COLO668 (cell line): Measurements from ENCODE around the gene DNM2.

ENCODE experiments used
- DNase-seq: peaks from one replicate; lab custom pipeline; 2025; ENCODE audit not compliant: unreplicated experiment; lab: John Stamatoyannopoulos, UW

DNM2 gene

DNA sequence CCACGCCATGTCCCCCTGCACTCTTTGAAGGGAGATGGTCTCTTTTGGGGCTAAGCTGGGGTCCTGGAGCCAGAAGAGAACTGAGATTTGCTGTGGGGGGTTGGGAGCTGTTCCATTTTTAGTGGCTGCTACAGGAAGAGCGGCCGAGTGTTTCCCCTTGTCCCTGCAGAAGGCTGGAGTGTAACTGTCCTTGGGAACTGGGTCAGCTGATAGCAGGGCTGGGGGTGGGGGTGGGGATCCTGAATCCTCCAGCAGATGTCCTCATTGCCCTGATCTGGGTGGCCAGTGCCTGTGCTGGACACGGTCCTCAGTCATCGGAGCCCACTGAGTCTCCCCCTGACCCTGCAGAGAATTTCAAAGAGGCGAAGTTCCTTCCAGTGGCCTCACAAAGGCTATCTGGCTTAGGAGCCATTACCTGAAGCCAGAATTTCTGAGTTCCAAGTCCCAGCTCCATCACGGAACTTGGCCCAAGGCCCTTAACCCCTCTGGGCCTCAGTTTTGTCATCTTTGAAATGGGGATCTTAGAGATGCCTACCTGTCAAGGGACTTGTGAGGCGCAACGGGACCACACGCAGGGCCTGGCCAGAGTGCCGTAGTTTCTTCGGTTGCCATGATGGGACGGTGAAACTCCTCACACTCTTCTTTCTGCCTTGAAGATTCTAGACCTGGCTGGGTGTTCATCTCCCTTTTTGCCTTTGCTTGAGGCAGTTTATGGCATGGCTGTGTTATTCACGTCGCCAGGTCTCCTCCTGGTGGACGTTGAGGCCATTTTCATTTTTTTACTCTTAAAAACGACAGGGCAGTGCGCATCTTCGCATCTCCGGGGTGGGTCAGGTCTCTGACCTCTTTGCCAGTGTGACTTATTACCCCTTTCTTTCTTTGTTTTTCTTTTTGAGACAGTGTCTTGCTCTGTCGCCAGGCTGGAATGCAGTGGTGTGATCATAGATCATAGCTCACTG, 51.9 kb downstream of the DNM2 start:
- no peak for DNase-seq

DNA sequence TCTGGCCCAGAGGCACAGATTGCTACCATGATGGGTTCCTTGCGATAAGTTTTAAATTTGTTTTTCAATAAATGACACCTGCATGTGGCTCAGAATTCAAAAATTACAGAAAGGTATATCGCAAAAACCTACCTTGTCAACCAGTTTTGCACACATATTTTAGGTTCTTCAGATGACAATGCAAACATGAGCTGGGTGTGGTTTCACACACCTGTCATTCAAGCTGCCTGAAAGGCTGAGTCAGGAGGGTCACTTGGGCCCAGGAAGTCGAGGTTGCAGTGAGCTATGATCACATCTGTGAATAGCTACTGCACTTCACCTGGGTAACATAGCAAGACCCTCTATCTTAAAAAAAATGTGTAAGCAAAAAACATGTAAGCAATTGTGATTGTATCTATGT, 56.1 kb downstream of the DNM2 start:
- peak; percentile 12 for DNase-seq

DNA sequence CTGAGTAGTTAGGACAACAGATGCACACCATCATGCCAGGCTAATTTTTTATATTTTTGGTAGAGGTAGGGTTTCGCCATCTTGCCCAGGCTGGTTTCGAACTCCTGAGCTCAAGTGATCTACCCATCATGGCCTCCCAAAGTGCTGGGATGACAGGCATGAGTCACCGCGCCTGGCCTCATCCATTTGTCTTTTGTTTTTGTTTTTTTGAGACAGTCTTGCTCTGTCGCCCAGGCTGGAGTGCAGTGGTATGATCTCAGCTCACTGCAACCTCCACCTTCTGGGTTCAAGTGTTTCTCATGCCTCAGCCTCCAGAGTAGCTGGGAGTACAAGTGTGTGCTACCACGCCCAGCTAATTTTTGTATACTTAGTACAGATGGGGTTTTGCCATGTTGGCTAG, 57.0 kb downstream of the DNM2 start:
- DNase-seq = no peak

DNA sequence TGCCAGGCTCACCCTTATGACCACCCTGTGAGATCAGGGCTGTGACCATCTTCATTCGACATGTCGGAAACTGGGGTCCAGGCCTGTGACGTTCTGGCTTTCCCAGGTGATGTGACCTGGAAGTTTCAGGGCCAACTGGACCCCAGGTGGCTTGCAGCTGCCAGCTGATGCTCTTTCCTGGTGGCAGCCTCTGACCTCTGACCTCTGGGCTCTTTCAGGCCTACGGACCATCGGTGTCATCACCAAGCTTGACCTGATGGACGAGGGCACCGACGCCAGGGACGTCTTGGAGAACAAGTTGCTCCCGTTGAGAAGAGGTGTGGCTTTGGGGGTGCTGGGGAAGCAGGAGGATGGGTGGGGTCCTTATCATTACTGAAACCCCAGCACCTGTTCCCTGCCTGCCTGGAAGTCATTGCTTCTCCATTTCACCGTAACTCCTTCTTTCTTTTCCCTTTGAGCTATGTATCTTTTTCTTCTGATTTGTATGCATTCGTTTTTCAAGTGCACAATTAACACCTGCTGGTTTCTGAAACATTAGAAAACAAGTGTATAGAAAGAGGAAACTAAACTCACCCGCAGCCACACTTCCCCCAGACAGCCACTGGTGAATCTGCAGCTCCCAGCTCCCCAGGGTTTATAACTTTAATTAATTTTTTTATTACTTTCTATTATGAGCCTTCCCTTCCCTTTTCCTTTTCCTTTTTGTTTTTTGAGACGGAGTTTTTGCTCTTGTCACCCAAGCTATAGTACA, 59.2 kb downstream of the DNM2 start:
- no peak for DNase-seq

DNA sequence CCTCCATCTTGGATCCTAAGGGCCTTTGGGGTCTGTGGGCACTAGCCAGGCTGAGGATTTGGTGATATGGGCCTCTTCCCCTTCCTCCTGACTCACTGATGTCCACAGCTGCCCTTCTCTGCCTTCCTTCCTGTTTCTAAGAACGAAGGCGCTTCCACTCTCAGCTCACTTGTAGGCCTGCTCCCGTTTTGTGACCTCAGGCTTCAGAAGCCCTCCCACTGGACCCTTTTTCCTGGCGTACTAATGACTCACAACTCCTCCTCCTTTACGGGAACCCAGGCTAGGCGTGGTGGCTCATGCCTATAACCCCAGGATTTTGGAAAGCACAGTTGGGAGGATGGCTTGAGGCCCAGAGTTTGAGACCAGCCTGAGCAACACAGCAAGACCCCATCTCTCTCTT, 62.5 kb downstream of the DNM2 start:
- DNase-seq = no peak

DNA sequence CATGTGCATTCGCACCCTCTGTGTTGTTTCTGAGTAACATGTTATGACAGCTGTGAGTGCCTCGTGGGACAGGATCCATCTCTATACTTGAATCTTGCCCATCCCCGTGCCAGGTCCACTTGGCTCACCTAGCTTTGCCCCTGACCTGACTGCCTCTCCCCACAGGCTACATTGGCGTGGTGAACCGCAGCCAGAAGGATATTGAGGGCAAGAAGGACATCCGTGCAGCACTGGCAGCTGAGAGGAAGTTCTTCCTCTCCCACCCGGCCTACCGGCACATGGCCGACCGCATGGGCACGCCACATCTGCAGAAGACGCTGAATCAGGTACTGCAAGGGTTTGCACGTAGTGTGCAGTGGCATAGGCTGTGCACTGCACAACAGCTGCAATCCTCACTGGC, 64.9 kb downstream of the DNM2 start:
- DNase-seq = no peak

DNA sequence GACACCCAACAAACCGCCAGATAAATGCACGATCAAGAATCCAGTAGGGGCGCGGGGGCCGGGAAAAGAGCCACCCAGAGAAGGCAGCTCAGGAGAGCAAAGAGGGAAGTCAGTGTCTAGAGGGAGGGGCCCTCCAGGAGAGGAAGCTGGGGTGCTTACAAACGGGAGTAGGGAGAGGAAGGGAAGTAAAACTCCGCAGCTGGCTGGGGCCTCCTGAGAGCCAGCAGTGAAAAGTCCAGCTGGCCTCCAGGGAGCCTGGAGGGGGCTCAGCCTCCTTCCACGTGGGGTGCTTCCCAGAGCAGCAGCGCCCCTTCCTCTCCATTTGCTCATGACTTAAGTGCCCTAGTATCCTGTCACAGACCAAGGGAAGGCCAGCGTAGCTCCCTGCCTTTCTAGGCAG, 66.4 kb downstream of the DNM2 start:
- no peak for DNase-seq

DNA sequence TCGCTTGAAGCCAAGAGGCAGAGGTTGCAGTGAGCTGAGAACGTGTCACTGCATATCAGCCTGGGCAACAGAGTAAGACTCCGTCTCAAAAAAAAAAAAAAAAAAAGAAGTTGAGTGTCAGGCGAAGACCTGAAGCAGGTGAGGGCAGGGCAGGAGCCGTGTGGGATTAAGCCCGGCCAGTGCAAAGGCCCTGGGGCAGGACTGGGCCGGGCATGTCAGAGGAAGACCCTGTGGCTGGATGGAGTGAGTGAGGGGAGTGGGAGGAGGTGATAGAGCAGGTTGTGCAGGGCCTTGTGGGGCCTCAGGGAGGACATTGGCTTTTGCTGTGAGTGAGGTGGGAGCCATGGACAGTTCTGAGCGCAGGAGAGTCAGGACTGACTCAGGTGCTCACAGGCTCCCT, 70.3 kb downstream of the DNM2 start:
- DNase-seq = no peak

DNA sequence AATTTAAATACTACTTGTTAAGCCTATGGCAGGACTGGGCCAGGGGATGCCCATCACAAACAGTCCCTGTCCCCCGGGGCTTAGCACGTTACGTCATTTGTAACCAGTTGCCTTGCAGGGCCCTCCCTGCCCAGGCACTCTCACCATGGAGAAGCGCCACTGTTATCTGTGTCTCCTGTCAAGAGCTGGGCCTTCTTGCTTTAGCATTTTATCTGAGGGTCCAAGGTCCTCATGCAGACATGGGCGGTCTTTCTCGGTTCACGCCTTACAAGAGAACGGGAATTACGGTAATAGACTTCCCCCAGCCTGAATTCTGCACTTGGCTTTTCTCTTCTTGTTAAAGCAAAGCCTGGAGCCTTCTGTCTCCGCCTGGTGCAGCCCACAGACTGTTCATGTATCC, 72.0 kb downstream of the DNM2 start:
- DNase-seq = no peak

DNA sequence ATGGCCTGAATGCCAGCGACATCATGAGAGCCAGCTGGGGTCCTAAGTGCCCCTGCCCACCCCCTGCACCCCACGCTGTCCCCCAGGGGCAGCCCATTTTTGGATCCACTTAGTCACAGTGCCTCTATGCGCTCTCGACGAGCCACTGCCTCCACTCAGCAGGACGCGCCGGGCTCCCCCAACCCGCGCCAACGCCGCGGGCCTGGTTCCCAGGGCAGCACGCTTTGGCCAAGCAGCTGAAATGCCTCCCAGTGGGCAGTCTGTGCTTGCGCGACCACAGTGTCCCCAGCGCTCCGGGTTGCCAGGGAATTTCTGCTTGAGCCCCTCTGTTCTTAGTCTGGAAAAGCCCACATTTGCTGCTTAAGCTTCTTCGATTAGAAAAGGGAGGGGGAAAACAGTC, 78.8 kb downstream of the DNM2 start:
- no peak for DNase-seq

DNA sequence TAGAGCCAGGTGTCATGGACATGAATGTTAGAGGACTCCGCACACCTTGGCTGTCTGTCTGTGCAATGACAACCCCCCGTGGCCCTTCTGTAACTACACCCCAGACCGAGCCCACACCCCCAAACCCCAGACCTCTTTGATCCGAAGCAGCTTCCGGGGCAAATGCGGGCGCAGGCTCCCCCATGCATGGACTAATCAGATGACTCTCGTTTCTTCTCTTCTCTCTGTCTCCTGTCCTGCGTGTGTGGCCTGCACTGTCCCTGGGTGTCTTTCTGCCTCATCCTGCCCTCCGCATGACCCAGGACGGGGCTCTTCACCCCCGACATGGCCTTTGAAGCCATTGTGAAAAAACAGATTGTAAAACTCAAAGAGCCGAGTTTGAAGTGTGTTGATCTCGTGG, 79.2 kb downstream of the DNM2 start:
- no peak for DNase-seq

DNA sequence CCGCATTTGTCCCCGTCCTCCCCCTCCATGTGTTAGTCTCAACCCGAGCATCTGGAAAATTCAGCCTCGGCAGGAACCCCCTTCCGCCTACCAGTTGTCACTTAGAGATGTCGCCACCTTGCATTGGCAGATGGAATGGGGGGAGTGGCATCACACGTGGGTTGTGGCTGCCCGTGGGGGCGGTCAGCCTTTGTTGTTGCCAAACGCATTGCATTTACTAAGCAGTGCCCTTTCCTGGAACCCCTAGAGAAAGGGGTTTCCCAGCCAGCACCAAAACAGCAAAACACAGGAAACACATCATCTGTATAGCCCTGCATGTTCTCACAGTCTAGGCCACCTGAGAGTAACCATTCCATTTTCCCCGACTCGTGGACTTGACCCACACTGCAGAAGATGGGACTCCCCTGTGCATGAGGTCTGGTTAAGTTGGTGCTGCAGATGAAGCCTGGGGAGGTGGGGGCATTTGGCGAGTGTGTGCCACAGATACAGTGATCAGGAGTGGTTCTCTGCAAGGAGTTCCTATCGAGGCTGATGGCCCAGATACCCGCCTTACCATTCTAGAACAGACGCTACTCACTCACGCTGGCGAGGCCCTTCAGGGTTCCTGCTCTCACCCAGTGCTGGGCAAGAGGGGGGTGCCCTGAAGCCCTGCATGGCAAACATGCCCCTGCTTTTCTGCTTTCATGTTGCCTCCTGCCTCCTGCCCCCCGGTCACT, 79.8 kb downstream of the DNM2 start:
- DNase-seq = no peak

DNA sequence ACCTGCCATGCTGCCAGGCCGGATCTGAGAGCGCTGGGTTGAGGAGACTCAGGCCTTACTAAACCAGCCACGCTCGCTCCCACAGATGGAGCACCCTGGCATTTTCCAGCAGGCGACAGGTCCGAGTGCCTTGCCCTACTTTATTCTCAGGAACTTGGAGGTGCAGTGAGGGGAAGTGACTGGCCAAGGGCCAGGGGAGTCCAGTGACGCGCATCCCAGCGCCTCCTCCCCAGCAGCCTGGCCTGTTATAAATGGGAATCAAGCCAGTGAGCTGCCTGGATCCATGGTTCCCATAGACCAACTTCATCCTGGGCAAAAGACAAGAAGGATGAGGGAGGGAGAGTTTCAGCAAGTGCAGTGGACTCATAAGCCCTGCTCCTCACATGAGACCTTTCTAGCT, 82.6 kb downstream of the DNM2 start:
- DNase-seq = no peak

DNA sequence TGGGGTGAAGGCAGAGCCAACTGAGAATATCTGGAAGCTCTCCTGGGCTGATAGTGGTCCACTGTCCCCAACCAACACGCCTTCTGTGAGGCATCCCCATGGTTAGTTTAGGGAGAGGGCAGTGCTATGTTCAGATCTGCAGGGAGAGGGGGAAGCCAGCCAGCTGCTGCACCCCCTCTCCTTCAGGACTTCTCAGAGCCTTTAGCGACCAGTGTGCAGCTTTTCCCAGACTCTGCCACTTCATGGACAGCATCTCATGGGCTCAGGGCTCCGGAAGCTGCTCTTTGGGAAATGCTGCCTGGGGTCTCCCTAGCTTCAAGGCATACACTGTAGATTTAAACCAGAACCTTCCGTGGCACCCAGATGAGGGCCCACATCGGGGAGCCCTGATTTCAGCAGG, 84.6 kb downstream of the DNM2 start:
- no peak for DNase-seq

DNA sequence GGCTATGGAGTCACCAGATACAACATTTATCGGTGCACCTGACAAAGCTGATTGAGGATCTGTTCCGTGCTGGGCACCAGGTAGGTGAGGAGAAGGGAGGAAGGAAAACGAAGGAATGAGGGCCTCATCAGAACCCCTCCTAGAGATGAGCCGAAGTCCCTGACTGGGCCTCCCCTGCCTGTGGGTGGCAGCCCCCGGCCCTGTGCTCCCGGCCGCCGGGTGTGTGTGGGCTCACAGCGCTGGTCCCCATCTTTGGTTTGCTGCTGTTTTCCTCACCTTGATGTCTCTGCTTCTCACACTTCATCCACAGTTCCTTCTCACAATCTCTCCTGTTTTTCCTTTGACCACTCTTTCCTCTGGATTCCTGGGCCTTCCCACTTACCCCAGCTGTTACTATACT, 85.4 kb downstream of the DNM2 start:
- no peak for DNase-seq

DNA sequence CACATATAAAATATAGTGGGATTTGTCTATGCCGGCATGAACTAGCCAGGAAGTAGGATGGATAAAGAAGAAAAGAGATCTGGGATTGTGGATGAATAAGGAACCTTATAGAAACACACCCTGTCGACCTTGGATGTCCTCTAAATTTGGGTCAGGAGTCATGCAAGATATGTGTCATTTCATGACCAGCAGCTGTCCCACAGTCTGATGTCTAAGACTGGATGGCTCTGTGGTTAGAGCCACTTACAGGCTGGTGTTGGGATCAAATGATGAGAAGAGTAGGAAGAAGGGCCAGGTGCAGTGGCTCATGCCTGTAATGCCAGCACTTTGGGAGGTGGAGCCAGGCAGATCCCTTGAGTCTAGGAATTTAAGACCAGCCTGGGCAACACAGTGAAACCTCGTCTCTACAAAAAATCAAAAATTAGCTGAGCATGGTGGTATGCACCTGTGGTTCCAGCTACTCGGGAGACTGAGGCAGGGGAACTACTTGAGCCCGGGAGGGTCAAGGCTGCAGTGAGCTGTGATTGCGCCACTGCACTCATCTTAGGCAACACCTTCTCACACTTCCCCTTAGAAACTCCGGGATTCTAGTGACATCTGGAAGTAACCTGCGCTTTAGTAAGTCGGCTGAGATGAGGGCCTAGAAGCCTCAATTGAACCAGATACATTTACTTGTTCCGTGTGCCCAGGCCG, 87.3 kb downstream of the DNM2 start:
- no peak for DNase-seq

DNA sequence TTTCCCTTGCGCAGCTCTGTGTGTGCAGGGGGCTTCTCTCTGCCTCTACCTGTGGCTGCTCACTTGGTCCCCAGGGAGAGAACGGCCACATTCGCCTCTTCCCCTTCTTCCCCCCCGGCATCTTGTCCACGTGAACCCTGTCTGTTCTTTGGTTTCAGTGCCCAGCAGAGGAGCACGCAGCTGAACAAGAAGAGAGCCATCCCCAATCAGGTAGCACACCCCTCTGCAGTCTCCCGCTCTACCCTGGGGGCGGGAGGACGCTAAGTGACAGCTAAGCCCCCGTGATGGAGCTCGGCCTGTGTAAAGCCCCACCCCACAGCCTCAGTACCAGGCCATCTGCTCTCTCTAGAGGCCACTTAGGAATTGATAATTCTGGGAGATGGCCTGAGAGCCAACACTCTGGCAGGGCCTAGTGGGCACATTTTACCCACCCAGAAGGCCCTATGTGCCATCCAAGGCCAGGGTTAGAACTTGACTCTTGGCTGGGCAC, 87.9 kb downstream of the DNM2 start:
- DNase-seq = no peak

DNA sequence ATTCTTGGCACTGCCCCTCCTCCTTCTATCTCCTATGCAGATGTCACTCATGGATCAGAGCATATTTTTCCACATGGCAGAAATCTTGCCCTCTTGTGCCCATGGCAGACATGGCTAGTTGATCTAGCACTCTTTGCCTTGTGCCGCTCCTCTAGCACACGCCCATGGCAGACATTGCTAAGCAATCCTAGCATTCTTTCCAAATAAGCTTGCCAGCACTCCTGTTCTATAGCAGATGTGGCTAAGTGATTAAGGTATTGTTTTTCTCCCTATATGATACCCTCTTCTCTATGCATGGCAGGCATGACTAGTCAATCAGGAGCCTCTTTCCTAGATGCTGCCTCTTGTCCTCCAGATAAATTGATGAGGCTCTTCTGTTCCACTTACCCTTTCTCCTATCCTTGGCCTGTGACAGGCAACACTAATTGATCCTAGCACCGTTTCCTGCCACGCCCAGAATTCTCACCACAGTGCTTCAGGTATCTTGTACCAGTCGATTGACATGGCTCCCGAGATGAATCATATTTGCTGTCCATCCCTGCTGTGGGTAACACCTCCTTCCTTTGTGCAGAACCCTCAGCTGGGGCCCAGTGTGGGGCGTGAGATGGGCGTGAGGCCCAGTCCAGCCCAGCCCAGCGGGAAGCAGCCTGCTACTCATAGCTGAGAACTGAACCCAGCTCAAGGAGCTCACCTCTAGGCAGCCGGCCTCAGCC, 91.2 kb downstream of the DNM2 start:
- peak; percentile 13 for DNase-seq

DNA sequence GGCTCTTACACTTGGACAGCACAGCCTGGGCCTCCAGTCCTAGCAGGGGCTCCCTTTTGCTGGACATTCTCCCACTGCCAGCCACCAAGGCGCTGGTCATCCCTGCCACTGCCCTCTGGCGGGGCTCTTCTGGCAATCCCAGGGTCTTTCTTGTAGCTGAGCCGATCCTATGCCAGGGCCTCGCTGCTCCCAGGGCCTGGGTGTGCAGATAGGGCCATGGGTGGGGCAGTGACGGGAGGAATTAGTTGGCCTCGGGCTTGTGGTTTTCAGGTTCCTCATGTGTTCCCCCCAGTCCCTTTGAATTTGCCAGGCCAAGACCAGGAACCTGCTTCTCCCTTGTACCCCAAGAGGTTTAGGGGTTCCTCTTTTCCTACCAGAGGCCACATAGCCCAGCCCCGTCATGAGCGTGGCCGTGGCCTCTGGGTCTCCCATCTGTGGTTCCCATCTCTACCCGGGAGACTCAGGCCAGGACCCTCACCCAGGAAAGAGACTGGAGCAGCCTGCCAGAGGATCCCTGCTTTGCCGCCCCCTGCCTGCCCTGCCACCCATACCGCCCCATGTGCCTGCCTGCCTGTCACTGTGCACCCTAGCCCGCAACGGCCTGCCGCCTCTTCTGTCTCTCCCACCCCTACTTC, 91.9 kb downstream of the DNM2 start:
- no peak for DNase-seq
